ENCODE measurements around the gene RNF157.

Gene RNF157

DNA sequence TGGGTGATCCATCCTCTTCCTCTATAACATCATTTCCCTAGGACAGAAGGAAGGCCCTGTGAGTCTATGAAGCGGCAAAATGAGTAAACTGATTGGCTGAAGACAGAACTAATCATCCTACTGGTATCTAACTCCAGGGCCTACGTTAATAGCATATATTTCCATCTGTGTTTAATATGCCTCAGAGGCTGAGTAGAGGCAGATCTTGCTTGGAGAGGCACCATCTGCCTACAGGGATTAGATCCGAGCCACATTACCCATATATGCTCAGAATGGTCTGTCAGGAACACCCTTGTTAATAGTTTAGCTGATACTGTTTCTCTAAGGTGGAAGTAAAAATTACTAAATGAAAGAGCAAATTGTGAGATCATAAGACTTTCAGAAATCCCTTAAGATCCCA, 86.0 kb downstream of the RNF157 start:
- FAIRE-seq (peak; percentile 48), DNase-seq (ENCODE audit: insufficient read length, low spot score) (peak; percentile 53)
- TF ChIP-seq, protein P1, sequence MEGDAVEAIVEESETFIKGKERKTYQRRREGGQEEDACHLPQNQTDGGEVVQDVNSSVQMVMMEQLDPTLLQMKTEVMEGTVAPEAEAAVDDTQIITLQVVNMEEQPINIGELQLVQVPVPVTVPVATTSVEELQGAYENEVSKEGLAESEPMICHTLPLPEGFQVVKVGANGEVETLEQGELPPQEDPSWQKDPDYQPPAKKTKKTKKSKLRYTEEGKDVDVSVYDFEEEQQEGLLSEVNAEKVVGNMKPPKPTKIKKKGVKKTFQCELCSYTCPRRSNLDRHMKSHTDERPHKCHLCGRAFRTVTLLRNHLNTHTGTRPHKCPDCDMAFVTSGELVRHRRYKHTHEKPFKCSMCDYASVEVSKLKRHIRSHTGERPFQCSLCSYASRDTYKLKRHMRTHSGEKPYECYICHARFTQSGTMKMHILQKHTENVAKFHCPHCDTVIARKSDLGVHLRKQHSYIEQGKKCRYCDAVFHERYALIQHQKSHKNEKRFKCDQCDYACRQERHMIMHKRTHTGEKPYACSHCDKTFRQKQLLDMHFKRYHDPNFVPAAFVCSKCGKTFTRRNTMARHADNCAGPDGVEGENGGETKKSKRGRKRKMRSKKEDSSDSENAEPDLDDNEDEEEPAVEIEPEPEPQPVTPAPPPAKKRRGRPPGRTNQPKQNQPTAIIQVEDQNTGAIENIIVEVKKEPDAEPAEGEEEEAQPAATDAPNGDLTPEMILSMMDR (IDR thresholded peaks at IDR 0.05; ENCODE audit: insufficient read depth, missing control alignments) = no peak

DNA sequence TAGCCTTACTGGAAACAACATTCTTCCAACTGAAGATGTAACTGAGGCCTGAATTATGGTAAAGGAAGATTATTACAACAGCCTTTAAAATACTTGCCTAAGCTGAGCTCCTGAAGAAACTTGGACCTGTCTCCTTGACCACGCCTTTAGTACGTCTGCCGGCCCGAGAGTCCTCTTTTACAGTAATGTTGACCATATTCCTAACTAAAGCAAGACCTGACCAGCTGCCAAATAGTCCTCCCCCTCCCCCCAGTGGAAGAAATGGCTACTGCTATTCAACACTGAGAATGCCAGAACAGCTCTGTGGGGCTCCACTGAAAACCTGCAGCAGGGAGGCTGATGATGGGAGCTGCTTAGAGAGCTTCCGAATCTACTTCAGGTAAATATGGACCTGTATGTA, 86.7 kb downstream of the RNF157 start:
- TF ChIP-seq, protein P1 (IDR thresholded peaks at IDR 0.05; ENCODE audit: insufficient read depth, missing control alignments) = no peak
- DNase-seq (ENCODE audit: insufficient read length, low spot score) (no peak), FAIRE-seq (no peak)

DNA sequence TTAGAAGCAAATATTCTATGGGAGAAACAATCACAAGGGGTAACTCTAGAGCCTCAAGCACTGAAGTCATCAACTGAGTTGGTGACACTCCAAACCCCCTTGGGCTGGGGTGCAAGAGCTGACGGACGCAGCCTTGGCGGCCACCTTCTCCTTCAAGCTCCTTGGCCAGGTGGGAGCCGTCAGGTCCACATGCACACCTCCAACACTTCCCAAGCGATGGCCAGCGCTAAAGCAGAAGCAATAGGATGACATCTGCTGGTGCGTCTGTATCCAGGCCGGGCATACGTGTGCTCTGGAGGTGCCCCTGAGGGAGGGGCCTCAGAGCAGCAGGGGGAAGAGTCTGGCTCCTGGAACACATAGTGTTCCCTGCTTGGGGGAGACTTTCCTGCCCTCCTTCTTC, 87.1 kb downstream of the RNF157 start:
- TF ChIP-seq, protein P1 (IDR thresholded peaks at IDR 0.05; ENCODE audit: insufficient read depth, missing control alignments) = no peak
- DNase-seq (ENCODE audit: insufficient read length, low spot score) (no peak), FAIRE-seq (no peak)

DNA sequence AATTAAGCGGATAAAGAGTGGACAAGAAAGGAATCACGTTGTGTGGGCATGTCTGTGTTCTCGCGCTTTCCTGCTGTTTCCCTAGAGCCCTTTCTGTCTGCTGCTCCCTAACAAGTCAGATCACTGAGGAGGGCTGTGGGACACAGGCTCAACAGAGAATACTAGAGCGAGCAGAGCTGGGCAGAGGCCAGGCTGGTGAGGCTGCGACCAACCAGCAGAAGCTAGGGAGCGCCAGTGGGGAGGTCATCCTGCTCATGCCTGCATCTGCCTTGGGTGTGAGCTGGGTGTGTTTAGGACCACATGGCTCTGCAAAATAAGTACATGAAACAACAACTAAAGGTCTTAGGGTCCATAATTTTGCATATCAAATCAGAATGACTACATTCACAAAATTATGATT, 87.7 kb downstream of the RNF157 start:
- FAIRE-seq (no peak), DNase-seq (ENCODE audit: insufficient read length, low spot score) (no peak)
- TF ChIP-seq, protein P1 (IDR thresholded peaks at IDR 0.05; ENCODE audit: insufficient read depth, missing control alignments) = no peak

DNA sequence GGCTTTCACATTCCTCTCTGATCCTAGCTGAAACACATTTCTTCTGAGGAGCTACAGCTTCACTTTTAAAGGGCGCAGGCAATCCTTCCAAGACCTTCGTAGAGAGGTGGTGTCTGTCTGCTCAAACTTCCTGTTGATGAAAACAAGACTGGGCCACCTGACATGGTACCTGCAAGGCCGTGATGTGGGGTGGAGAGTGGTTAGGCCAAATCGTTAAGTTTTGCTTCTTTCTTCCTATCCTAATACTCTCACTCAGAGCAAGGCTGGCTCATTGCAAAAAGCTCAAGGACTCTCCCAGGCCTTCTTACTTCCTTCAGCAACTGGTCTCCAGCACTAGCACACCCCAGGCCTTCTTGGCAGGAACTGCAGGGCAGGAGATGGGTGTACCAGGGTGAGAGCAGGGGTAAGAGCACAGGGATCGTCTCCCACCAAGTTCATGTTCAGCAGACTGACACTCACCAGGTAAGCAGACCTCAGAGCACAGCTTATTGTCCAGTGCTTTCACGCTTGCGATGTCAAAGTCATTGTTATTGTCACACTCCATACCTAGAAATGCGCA, 88.3 kb downstream of the RNF157 start:
- TF ChIP-seq, protein P1 (IDR thresholded peaks at IDR 0.05; ENCODE audit: insufficient read depth, missing control alignments) = no peak
- DNase-seq (ENCODE audit: insufficient read length, low spot score) (no peak), FAIRE-seq (no peak)

DNA sequence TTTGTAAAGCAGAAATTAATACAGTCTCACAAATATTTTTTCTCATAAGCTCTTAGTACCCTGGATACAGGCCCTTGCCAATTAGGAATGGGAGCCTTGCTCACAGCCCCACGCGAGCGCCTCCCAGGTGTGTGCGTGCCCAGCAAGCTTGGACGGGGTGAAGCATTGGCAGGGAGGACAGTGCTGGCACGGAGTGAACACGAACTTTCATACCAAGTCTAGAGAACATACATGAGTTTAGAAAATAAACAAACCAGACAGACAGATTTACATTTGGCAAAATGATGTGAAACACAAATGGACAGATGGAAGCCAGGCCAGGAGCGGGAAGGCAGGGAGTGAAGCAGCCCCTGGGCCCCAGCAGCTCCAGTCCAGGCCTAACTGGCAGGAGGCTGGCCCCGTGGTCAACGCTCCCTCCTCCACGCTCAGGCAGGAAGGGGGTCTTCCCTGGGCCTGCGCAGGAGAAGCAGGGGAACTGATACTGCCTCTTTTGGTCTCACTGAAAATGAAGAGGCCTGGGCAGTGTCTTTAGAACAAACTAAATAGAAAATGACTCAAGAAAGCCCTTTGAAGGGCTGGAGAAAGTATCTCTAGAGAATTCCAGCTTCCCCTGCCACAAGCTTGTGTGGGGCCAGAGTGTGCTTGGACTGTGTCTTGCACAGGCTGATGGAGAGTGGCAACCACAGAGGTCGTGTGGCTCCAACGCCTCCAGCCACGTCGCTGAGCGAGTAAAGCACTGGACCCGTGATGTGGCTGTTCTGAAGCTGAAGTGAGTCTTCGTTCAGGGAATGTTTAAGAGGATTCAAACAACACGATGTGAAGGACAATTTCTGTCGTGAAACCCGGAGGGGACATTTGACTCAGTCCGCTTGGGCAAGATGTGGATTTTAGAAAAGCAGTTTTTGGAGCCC, 89.3 kb downstream of the RNF157 start:
- FAIRE-seq (no peak), DNase-seq (ENCODE audit: insufficient read length, low spot score) (no peak)

More for the DNA sequence above, 89.3 kb downstream of the RNF157 start:
- TF ChIP-seq, protein P1 (IDR thresholded peaks at IDR 0.05; ENCODE audit: insufficient read depth, missing control alignments) = no peak
